PC-3 (cell line): ENCODE measurements around the gene DBNL. TPM values are rescaled to one million over a fixed set of nuclear protein-coding genes. Genes with fewer than 3 reads are reported as not detected.

Experiments
- ATAC-seq: fragments of 200-7000 bp; cut with Tn5 transposase; 2 replicates; pipeline ENCODE4 v1.9.1; 2020; ENCODE audit warnings: mild to moderate bottlenecking, moderate library complexity
- BruUV-seq: library from RNA; stranded (reverse); fragments of 400-500 nt; replicated peaks from 2 replicates; lab custom pipeline; 2021; lab: Mats Ljungman, UMichigan
- CTCF ChIA-PET: fragments of 300-600 bp; sonication (Branson Sonifier 250); formaldehyde crosslinking; loops from one replicate; lab custom pipeline; 2022; ENCODE audit warnings: antibody characterized with exemption; lab: Charles Lee
- POLR2A ChIA-PET: fragments of 300-600 bp; sonication (Branson Sonifier 250); formaldehyde crosslinking; loops from one replicate; lab custom pipeline; 2022; ENCODE audit warnings: antibody characterized with exemption; ENCODE audit not compliant: unreplicated experiment; lab: Charles Lee
- DNase-seq: peaks from one replicate; pipeline ENCODE4 v3.0.0-alpha.2; 2015
- H2AFZ ChIP-seq: fragments of 300-600 bp; sonication (generic); 2 replicates; pipeline ENCODE4 v1.6.0; 2016; ENCODE audit warnings: antibody characterized with exemption, low read length
- H3F3A ChIP-seq: fragments of 300-600 bp; sonication (generic); one replicate; pipeline ENCODE4 v1.6.0; 2017; ENCODE audit warnings: antibody characterized with exemption, low read length, control low read depth, mild to moderate bottlenecking; ENCODE audit not compliant: unreplicated experiment
- H3K27ac ChIP-seq: fragments of 300-600 bp; sonication (generic); 2 replicates; pipeline ENCODE4 v1.5.1; 2016; ENCODE audit warnings: mild to moderate bottlenecking, low read length
- H3K27me3 ChIP-seq: fragments of 300-600 bp; sonication (generic); 2 replicates; pipeline ENCODE4 v1.6.1; 2016; ENCODE audit warnings: low read length, mixed read lengths
- H3K36me3 ChIP-seq: fragments of 300-600 bp; sonication (generic); 2 replicates; pipeline ENCODE4 v1.6.1; 2016; ENCODE audit warnings: low read depth, mixed run types, low read length, mixed read lengths
- H3K4me1 ChIP-seq: fragments of 300-600 bp; sonication (generic); 2 replicates; pipeline ENCODE4 v1.5.1; 2016; ENCODE audit warnings: low read length; ENCODE audit not compliant: insufficient read depth
- H3K4me2 ChIP-seq: fragments of 300-600 bp; sonication (generic); 2 replicates; pipeline ENCODE4 v1.6.0; 2016; ENCODE audit warnings: low read length
- H3K4me3 ChIP-seq: fragments of 300-600 bp; sonication (generic); 2 replicates; pipeline ENCODE4 v1.5.1; 2016; ENCODE audit warnings: mild to moderate bottlenecking, low read length, mixed read lengths
- H3K79me2 ChIP-seq: fragments of 300-600 bp; sonication (generic); 2 replicates; pipeline ENCODE4 v1.6.1; 2017; ENCODE audit warnings: low read length, mixed read lengths
- H3K9ac ChIP-seq: fragments of 300-600 bp; sonication (generic); 2 replicates; pipeline ENCODE4 v1.6.0; 2016; ENCODE audit warnings: mild to moderate bottlenecking, low read length
- H3K9me2 ChIP-seq: fragments of 300-600 bp; sonication (generic); replicated peaks from 2 replicates; pipeline ENCODE4 v1.6.1; 2016; ENCODE audit warnings: mixed run types, low read length, mixed read lengths
- H3K9me3 ChIP-seq: fragments of 300-600 bp; sonication (generic); 2 replicates; pipeline ENCODE4 v1.6.1; 2016; ENCODE audit warnings: low read length, mixed read lengths
- H4K20me1 ChIP-seq: fragments of 300-600 bp; sonication (generic); 2 replicates; pipeline ENCODE4 v1.6.1; 2016; ENCODE audit warnings: low read length, mixed read lengths
- CTCF ChIP-seq: fragments of 300-600 bp; sonication (generic); conservative IDR thresholded peaks from 2 replicates; pipeline ENCODE4 v1.5.1; 2017; ENCODE audit warnings: antibody characterized with exemption, low read depth, mild to moderate bottlenecking, low read length
- EZH2 ChIP-seq: fragments of 300-600 bp; sonication (generic); IDR thresholded peaks from one replicate; pipeline ENCODE4 v1.6.1; 2017; ENCODE audit warnings: antibody characterized with exemption, mild to moderate bottlenecking, low read length; ENCODE audit not compliant: unreplicated experiment
- EZH2phosphoT487 ChIP-seq: fragments of 300-600 bp; sonication (generic); IDR thresholded peaks from 2 replicates; pipeline ENCODE4 v1.6.1; 2018; ENCODE audit warnings: mild to moderate bottlenecking, antibody characterized with exemption, low read length, borderline replicate concordance
- intact Hi-C: fragments of 100-400 bp; cut with micrococcal nuclease; formaldehyde crosslinking; loops from 2 replicates; pipeline ENCODE4 v1.9.0; 2023
- total RNA-seq: library from RNA; depleted of rRNA; stranded (reverse); fragments of >200 nt; gene quantifications from 2 replicates; pipeline ENCODE4 v1.2.3, GENCODE V29; 2014

Gene DBNL
- total RNA-seq, 1 experiment from 2014 or later, result 108 TPM

- Histone ChIP-seq H3K79me2 (peaks cover 37% of the 10 kb centered on the region), H3K4me3 (no peak overlapping the region), H3K9me3 (no peaks in the 10 kb centered on the region), H3K4me2 (no peak overlapping the region), H3K9ac (no peak overlapping the region), H3K36me3 (peaks cover 36% of the 10 kb centered on the region), H3F3A (no peaks in the 10 kb centered on the region), H3K9me2 (no peaks in the 10 kb centered on the region), H2AFZ (no peak overlapping the region), H3K27ac (no peak overlapping the region), H3K27me3 (no peaks in the 10 kb centered on the region), H3K4me1 (peaks cover 20% of the 10 kb centered on the region), H4K20me1 (peaks cover 33% of the 10 kb centered on the region)
- no TSS peak for BruUV-seq
- TF ChIP-seq EZH2phosphoT487 (no peak), CTCF (no peak), EZH2 (no peak)
- no peak for DNase-seq
- intact Hi-C loops, result no loop called here
- no peak for ATAC-seq
- POLR2A ChIA-PET, result no interaction called here
- CTCF ChIA-PET, result no interaction called here
These were observed 7.2 kb downstream of the DBNL start for GRCh38 chr7:44051611-44052220.

- POLR2A ChIA-PET, result no interaction called here
- Histone ChIP-seq H3K4me3 (no peak overlapping the region), H4K20me1 (peaks cover 33% of the 10 kb centered on the region), H3K79me2 (peaks cover 27% of the 10 kb centered on the region), H2AFZ (no peak overlapping the region), H3F3A (no peaks in the 10 kb centered on the region), H3K9ac (no peak overlapping the region), H3K27ac (no peak overlapping the region), H3K9me2 (no peaks in the 10 kb centered on the region), H3K36me3 (peaks cover 43% of the 10 kb centered on the region), H3K4me2 (no peak overlapping the region), H3K9me3 (no peaks in the 10 kb centered on the region), H3K27me3 (no peaks in the 10 kb centered on the region), H3K4me1 (peaks cover 20% of the 10 kb centered on the region)
- DNase-seq, result no peak
- no peak for TF ChIP-seq CTCF
- TF ChIP-seq EZH2phosphoT487, result no peak
- no peak for TF ChIP-seq EZH2
- CTCF ChIA-PET, result no interaction called here
- intact Hi-C loops, result no loop called here
- BruUV-seq, result no TSS peak
- no peak for ATAC-seq
These were observed 8.4 kb downstream of the DBNL start for GRCh38 chr7:44052771-44053365.

DNA sequence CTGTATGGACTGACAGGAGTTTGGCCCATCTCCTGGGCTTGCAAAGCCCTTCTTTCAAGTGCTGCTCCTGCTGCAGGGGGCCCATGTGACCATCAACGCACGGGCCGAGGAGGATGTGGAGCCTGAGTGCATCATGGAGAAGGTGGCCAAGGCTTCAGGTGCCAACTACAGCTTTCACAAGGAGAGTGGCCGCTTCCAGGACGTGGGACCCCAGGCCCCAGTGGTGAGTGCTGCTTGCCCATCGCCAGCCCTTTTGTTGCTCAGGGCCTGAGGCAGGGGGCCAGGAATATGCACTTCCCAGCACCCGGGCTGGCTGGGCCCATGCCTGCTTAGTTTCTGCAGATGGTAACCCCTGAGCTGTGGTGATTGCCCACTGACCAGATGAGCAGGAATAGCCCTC is 12.2 kb downstream of the DBNL start:
- ATAC-seq (no peak), DNase-seq (no peak)
- intact Hi-C loops, result no loop called here
- TF ChIP-seq EZH2phosphoT487 (no peak), CTCF (no peak), EZH2 (no peak)
- H3K9ac ChIP-seq, result no peak overlapping the region
- no peaks in the 10 kb centered on the region for H3K9me2 ChIP-seq
- no peak overlapping the region for H3K4me2 ChIP-seq
- no peak overlapping the region for H2AFZ ChIP-seq
- H3K4me3 ChIP-seq, result no peak overlapping the region
- H3K27ac ChIP-seq, result no peak overlapping the region
- H3K27me3 ChIP-seq, result no peaks in the 10 kb centered on the region
- 0 out of 2 replicates have a peak, but pooled peaks cover 2% of the 10 kb centered on the region for H3K79me2 ChIP-seq
- H3K36me3 ChIP-seq, result peaks cover 52% of the 10 kb centered on the region; the same call in 1 of the 2 replicates
- H4K20me1 ChIP-seq, result peaks cover 3% of the 10 kb centered on the region; the same call in 1 of the 2 replicates
- BruUV-seq, result no TSS peak
- no peaks in the 10 kb centered on the region for H3K4me1 ChIP-seq
- H3F3A ChIP-seq, result no peaks in the 10 kb centered on the region
- ChIA-PET POLR2A (no interaction called here), CTCF (no interaction called here)
- no peaks in the 10 kb centered on the region for H3K9me3 ChIP-seq
